HepG2 (cell line): ENCODE results near the gene CAPN10. TPM values are rescaled to one million over a fixed set of nuclear protein-coding genes. Genes with fewer than 3 reads are reported as not detected.
A peak's percentile ranks its signal among the peaks of the same experiment; 100 is the strongest.

Experiments
- DMTF1 ChIP-seq: sonication (generic); formaldehyde crosslinking; IDR thresholded peaks from 2 replicates; pipeline ENCODE4 v1.4.0; 2020; ENCODE audit warnings: mild to moderate bottlenecking, missing genetic modification reagents
- E2F1 ChIP-seq: sonication (generic); formaldehyde crosslinking; IDR thresholded peaks from 2 replicates; pipeline ENCODE4 v1.5.0; 2020; ENCODE audit warnings: missing genetic modification reagents
- ELF1 ChIP-seq: sonication (generic); formaldehyde crosslinking; IDR thresholded peaks from 2 replicates; pipeline ENCODE4 v1.4.0; 2020; ENCODE audit warnings: missing genetic modification reagents
- HES4 ChIP-seq: sonication (generic); formaldehyde crosslinking; IDR thresholded peaks from 2 replicates; pipeline ENCODE4 v1.9.0; 2021; ENCODE audit warnings: mild to moderate bottlenecking, missing genetic modification reagents, borderline replicate concordance
- HNF4G ChIP-seq, 2 experiments: sonication (generic) in 1 of 2; formaldehyde crosslinking in 1 of 2; IDR thresholded peaks; 2 replicates each; pipeline versions ENCODE4 v1.4.0 to v1.6.1; 2011 to 2020; ENCODE audit warnings: borderline replicate concordance in 2 of 2, low read depth in 2 of 2, mild to moderate bottlenecking in 2 of 2, low read length in 1 of 2, missing genetic modification reagents in 1 of 2, moderate library complexity in 1 of 2
- IKZF4 ChIP-seq: sonication (generic); formaldehyde crosslinking; IDR thresholded peaks from 2 replicates; pipeline ENCODE4 v1.5.1; 2020; ENCODE audit warnings: borderline replicate concordance, mild to moderate bottlenecking, low read depth, missing genetic modification reagents; ENCODE audit errors: not compliant biosample characterization
- KAT2B ChIP-seq: fragments of 150-350 bp; IDR thresholded peaks from 2 replicates; pipeline ENCODE4 v1.6.1; 2014; ENCODE audit warnings: low read depth, low read length, borderline replicate concordance
- KLF12 ChIP-seq: sonication (generic); formaldehyde crosslinking; IDR thresholded peaks from 2 replicates; pipeline ENCODE4 v1.4.0; 2020; ENCODE audit warnings: missing genetic modification reagents, borderline replicate concordance
- RBAK ChIP-seq: sonication (generic); formaldehyde crosslinking; IDR thresholded peaks from 2 replicates; pipeline ENCODE4 v1.5.1; 2020; ENCODE audit warnings: mild to moderate bottlenecking, missing genetic modification reagents
- SNAPC5 ChIP-seq: sonication (generic); formaldehyde crosslinking; IDR thresholded peaks from 2 replicates; pipeline ENCODE4 v1.8.1; 2023; ENCODE audit warnings: mild to moderate bottlenecking, missing genetic modification reagents, borderline replicate concordance
- THAP11 ChIP-seq: IDR thresholded peaks from 2 replicates; pipeline ENCODE4 v1.6.1; 2016; ENCODE audit warnings: missing biosample characterization, missing genetic modification reagents
- TP53 ChIP-seq: sonication (generic); formaldehyde crosslinking; conservative IDR thresholded peaks from 2 replicates; pipeline ENCODE4 v1.4.0; 2020; ENCODE audit warnings: missing genetic modification reagents
- ZHX1 ChIP-seq: sonication (generic); formaldehyde crosslinking; IDR thresholded peaks from 2 replicates; pipeline ENCODE4 v1.8.1; 2022; ENCODE audit warnings: low read depth, mild to moderate bottlenecking, missing genetic modification reagents
- ZNF276 ChIP-seq: sonication (generic); formaldehyde crosslinking; IDR thresholded peaks from 2 replicates; pipeline ENCODE4 v1.4.0; 2020; ENCODE audit warnings: mild to moderate bottlenecking, low read depth, missing genetic modification reagents
- ZNF383 ChIP-seq: sonication (generic); formaldehyde crosslinking; IDR thresholded peaks from 2 replicates; pipeline ENCODE4 v1.4.0; 2020; ENCODE audit warnings: missing genetic modification reagents, mild to moderate bottlenecking, borderline replicate concordance
- polyA plus RNA-seq, 8 experiments: library from polyadenylated mRNA; depleted of rRNA in 3 of 8; stranded (reverse) in 7 of 8; unstranded in 1 of 8; fragments of >200 nt; fragmentation: Illumina TruSeq in 4 of 8; extraction: Trizol in 4 of 8; gene quantifications; 2 replicates each; pipeline versions ENCODE4 v1.2.1 to v1.2.3, GENCODE V29; 2011 to 2016; ENCODE audit warnings: low read depth in 4 of 8, missing spikeins in 1 of 8, mixed read lengths in 1 of 8; ENCODE audit not compliant: insufficient read depth in 1 of 8
- total RNA-seq, 5 experiments: library from RNA; depleted of rRNA; stranded (reverse); fragments of >200 nt; fragmentation: Illumina TruSeq; extraction: Trizol; gene quantifications; 2 replicates each; pipeline ENCODE4 v1.2.3, GENCODE V29; 2016; ENCODE audit warnings: low read depth in 1 of 5

Gene CAPN10
- total and polyA plus RNA-seq, 2 of the 13 experiments (the other 11 are each of a cell fraction or from before 2014, with no cell fraction given): 27.6 to 32.4 TPM

GRCh38 chr2:240565333-240566202 is 21.0 kb upstream of the CAPN10 start (continued):
- TF ChIP-seq DMTF1 (CRISPR knock-in tag) (no peak), ELF1 (peak; percentile 97), RBAK (no peak; the same call in 1 of the 2 replicates), KLF12 (CRISPR knock-in tag) (no peak), TP53 (CRISPR knock-in tag) (0 out of 2 replicates have a peak, but pooled peaks have one; percentile 20), THAP11 (CRISPR knock-in tag) (peak; percentile 75; the same call in 1 of the 2 replicates), ZHX1 (CRISPR knock-in tag) (no peak), ZNF383 (CRISPR knock-in tag) (peak; percentile 75; the same call in 1 of the 2 replicates), HNF4G (IDR thresholded peaks at IDR 0.05; ENCODE audit: borderline replicate concordance, low read depth, low read length) (no peak), HNF4G (CRISPR knock-in tag; IDR thresholded peaks at IDR 0.05; ENCODE audit: borderline replicate concordance, low read depth) (no peak; the same call in 1 of the 2 replicates), KAT2B (no peak), E2F1 (no peak), IKZF4 (CRISPR knock-in tag) (no peak), HES4 (CRISPR knock-in tag) (no peak), SNAPC5 (CRISPR knock-in tag) (no peak), ZNF276 (peak; percentile 84; the same call in 1 of the 2 replicates)
